Measurements from ENCODE around the gene PPP1R12B.

PPP1R12B gene

DNA sequence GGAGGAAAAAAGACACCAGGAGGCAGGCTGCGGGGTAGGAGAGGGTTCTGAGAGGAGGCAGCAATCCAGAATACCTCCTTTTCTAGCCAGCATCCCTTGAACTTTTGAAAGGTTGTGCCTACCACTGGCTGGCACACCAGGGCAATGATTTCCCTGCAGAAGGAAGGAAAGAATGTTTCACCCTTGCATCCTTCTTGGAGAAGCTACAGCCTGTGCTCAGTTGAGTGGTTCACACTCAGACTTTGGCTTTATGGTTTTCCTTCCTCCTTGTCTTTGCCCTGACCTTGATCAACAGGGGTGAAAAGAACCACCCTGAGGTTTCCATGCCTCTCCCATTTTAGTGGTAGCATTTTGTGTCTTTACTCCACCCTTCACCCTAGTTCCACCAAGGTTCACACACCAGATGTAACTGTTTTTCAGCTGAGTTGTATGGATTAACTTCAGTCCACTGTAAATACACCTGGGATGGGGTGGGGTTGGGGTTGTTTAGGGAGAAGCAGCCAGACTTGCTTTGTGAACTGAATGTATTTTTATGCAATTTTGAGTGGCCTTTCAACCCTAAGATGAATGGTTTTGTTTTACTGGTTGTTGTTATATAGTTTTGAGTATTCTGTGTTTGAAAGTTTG, 239.5 kb downstream of the PPP1R12B start:
- Histone ChIP-seq H3K27me3 (ENCODE audit: control insufficient read depth, insufficient read depth, low read length) (no peaks in the 10 kb centered on the region), H3K9me3 (ENCODE audit: control insufficient read depth, insufficient read depth, low read length) (no peaks in the 10 kb centered on the region), H3K36me3 (ENCODE audit: control insufficient read depth, insufficient read depth, low read length) (no peaks in the 10 kb centered on the region), H3K9ac (ENCODE audit: low read depth, low read length) (no peak overlapping the region), H3K4me1 (ENCODE audit: control insufficient read depth, insufficient read depth, low read length) (peaks cover 6% of the 10 kb centered on the region), H3K4me3 (ENCODE audit: low read depth, low read length) (no peak overlapping the region)

DNA sequence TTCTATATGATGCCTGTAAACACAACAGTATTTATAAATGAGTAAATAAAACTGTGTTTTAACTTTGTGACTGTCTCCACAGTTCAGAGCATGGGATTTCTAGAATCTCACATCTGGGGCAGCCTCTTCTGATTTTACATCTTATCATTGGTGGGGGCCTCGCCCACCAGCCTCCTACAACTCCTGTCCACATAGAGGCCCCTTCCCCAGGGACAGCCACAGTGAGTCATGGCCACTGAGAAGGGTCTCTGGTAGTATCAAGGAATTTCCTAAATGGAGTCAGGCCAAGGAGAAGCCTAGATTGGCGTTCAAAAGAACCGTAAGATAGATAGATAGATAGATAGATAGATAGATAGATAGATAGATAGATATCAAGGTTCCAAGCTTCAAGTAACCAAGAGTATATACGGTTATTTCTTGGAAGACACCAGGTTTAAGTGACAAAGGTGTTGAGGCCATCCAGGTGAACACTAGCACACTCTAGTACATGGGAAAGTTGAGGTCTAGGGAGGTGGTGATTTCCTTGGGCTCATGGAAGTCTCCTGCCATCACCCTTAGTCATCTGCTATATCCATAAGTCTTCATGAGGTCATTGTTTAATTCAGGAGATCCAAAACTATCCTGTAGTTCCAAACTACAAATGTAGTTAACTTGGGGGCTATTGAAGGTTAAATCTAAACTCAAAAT, 240.1 kb downstream of the PPP1R12B start:
- no peaks in the 10 kb centered on the region for H3K9me3 ChIP-seq (ENCODE audit: control insufficient read depth, insufficient read depth, low read length)
- H3K9ac ChIP-seq (ENCODE audit: low read depth, low read length) = no peak overlapping the region
- H3K4me1 ChIP-seq (ENCODE audit: control insufficient read depth, insufficient read depth, low read length) = peaks cover 6% of the 10 kb centered on the region
- no peaks in the 10 kb centered on the region for H3K27me3 ChIP-seq (ENCODE audit: control insufficient read depth, insufficient read depth, low read length)
- no peaks in the 10 kb centered on the region for H3K36me3 ChIP-seq (ENCODE audit: control insufficient read depth, insufficient read depth, low read length)
- H3K4me3 ChIP-seq (ENCODE audit: low read depth, low read length) = no peak overlapping the region

DNA sequence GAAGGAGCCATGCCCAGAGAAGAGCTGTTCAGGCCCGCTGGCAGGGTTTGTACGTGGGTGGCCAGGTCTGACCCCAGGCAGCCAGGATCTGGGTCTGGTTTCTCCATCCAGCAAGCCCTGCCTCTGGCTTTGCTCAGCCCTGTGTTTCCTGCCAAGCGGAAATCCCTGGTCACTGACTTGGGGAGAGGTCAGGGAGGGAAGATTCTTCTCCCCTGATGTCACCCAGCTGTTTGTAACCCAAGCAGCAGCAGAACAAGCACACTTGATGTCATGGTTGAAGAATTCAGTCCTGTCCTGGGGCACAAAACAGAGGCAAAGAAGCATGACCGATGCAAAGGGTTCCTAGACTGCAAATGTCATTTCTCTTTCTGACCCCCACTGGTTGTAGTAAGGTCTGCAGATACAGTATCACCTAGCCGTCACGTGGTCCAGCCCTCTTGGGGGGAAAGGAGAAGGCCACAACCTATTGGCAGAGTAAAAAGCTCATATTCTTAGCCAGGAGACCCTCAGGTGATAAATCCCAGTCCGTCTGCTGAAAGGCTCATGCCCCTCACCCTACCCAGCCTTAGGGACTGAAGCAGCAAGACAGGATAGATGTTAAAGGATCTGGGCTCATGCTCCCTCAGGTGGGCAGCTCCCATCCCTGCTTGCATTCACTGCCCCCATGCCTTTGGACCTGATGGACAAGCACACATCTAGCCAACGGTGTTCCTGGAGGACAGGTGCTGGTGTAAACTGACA, 240.9 kb downstream of the PPP1R12B start:
- H3K4me3 ChIP-seq (ENCODE audit: low read depth, low read length) = no peak overlapping the region
- peaks cover 3% of the 10 kb centered on the region for H3K36me3 ChIP-seq (ENCODE audit: control insufficient read depth, insufficient read depth, low read length)
- H3K9me3 ChIP-seq (ENCODE audit: control insufficient read depth, insufficient read depth, low read length) = no peaks in the 10 kb centered on the region
- H3K9ac ChIP-seq (ENCODE audit: low read depth, low read length) = no peak overlapping the region
- H3K4me1 ChIP-seq (ENCODE audit: control insufficient read depth, insufficient read depth, low read length) = peaks cover 6% of the 10 kb centered on the region
- H3K27me3 ChIP-seq (ENCODE audit: control insufficient read depth, insufficient read depth, low read length) = no peaks in the 10 kb centered on the region

DNA sequence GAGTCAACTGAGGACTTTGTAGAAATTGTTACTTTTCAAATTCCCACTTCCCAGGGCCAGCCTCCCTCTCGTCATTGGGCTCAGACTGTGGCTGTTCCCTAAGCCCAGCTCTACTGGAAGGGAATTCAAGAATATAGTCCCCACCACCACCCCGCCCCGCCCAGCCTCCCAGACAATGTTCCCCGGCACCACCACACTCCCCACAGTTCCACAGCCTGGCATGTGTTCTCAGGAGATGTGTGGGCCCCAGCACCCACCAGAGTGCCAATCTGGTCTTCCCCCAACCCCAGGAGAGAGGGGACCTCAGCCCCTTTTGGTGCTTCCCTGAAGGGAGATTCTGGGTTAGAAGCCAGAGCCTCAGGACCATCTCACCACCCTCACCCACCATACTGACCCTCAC, 241.6 kb downstream of the PPP1R12B start:
- Histone ChIP-seq H3K27me3 (ENCODE audit: control insufficient read depth, insufficient read depth, low read length) (no peaks in the 10 kb centered on the region), H3K9ac (ENCODE audit: low read depth, low read length) (no peak overlapping the region), H3K9me3 (ENCODE audit: control insufficient read depth, insufficient read depth, low read length) (no peaks in the 10 kb centered on the region), H3K4me1 (ENCODE audit: control insufficient read depth, insufficient read depth, low read length) (peaks cover 6% of the 10 kb centered on the region), H3K4me3 (ENCODE audit: low read depth, low read length) (no peak overlapping the region), H3K36me3 (ENCODE audit: control insufficient read depth, insufficient read depth, low read length) (peaks cover 3% of the 10 kb centered on the region)

DNA sequence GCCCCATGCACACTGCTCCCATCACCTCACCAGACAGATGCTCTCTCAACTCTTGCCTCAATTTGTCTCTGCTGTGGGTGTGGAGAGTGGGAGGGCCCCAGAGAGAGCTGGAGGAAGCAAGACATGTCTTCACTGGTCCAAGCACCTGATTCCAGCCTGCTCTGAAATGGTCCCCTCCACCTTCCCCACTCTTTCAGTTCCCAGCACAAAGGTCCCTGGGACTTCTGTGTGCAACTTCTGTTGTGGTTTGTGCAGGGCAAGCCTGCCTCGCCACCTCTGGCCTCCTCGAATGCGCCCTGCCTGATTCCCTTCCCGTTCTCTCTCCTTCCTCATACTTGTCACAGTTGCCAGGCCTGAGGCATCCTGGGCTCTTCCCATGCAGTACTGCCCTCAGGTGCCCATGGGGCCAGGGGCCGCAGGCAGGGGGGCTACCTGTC, 242.5 kb downstream of the PPP1R12B start:
- Histone ChIP-seq H3K4me3 (ENCODE audit: low read depth, low read length) (no peak overlapping the region), H3K4me1 (ENCODE audit: control insufficient read depth, insufficient read depth, low read length) (peaks cover 6% of the 10 kb centered on the region), H3K36me3 (ENCODE audit: control insufficient read depth, insufficient read depth, low read length) (peaks cover 3% of the 10 kb centered on the region), H3K9me3 (ENCODE audit: control insufficient read depth, insufficient read depth, low read length) (no peaks in the 10 kb centered on the region), H3K27me3 (ENCODE audit: control insufficient read depth, insufficient read depth, low read length) (no peaks in the 10 kb centered on the region), H3K9ac (ENCODE audit: low read depth, low read length) (no peak overlapping the region)

DNA sequence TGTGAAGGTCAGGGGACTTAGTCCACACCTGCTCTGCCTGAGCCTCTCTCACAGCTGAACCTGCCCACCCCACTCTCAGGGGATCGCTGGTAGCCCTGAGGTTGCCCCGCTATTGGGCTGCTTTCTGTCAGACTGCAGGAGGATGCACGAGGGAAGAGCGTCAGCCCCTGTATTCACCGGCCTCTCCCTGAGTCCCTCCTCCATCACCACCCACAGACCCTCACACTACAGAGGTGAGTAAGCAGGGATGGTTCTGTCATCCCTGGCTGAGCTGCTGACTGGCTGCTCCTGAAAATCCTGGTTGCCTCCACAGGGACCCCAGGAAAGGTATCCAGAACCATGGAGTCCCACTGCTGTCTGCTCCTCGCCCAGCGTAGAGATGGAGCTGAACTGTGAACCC, 243.0 kb downstream of the PPP1R12B start:
- Histone ChIP-seq H3K27me3 (ENCODE audit: control insufficient read depth, insufficient read depth, low read length) (no peaks in the 10 kb centered on the region), H3K9ac (ENCODE audit: low read depth, low read length) (no peak overlapping the region), H3K4me3 (ENCODE audit: low read depth, low read length) (no peak overlapping the region), H3K36me3 (ENCODE audit: control insufficient read depth, insufficient read depth, low read length) (peaks cover 3% of the 10 kb centered on the region), H3K9me3 (ENCODE audit: control insufficient read depth, insufficient read depth, low read length) (no peaks in the 10 kb centered on the region), H3K4me1 (ENCODE audit: control insufficient read depth, insufficient read depth, low read length) (peaks cover 6% of the 10 kb centered on the region)

DNA sequence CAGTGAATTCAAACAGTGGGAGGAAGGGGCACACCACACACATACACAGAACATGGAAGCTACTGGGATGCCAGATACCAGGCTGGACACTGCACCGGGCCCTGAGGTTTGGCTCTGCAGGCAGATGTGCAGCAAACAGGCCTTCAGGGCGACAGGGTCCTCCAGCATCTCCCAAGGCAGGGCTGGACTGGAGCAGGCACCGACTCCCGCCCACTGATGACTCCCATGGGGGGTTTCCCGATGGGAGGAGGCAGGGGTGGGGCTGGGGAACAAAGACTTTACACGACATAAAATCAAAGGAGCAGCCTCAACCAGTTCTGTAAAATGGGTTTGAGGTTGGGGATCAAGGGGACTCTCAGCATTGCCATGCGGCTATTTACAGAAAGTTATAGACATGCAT, 243.6 kb downstream of the PPP1R12B start:
- H3K4me3 ChIP-seq (ENCODE audit: low read depth, low read length) = no peak overlapping the region
- peaks cover 3% of the 10 kb centered on the region for H3K36me3 ChIP-seq (ENCODE audit: control insufficient read depth, insufficient read depth, low read length)
- H3K9ac ChIP-seq (ENCODE audit: low read depth, low read length) = no peak overlapping the region
- H3K4me1 ChIP-seq (ENCODE audit: control insufficient read depth, insufficient read depth, low read length) = peaks cover 6% of the 10 kb centered on the region
- H3K9me3 ChIP-seq (ENCODE audit: control insufficient read depth, insufficient read depth, low read length) = no peaks in the 10 kb centered on the region
- H3K27me3 ChIP-seq (ENCODE audit: control insufficient read depth, insufficient read depth, low read length) = no peaks in the 10 kb centered on the region

DNA sequence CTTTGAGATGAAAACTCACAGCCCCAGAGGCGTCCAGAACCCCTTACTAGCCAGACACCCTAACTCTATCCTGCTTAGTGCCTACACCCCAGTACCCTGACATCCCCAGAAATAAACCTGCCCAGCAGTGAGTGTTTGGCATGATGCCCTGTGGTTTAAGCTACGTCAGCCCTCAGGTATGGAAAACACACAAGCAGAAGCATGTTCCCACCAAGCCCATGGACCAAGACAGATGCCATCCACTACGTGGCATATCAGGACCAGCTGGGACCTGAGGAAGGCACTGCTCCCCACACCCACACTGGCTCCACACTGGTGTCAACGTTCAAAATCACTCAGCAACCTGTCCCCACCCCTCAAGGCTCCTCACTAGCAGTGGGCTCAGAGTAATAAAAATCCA, 245.3 kb downstream of the PPP1R12B start:
- Histone ChIP-seq H3K4me1 (ENCODE audit: control insufficient read depth, insufficient read depth, low read length) (peaks cover 3% of the 10 kb centered on the region), H3K9me3 (ENCODE audit: control insufficient read depth, insufficient read depth, low read length) (no peaks in the 10 kb centered on the region)

DNA sequence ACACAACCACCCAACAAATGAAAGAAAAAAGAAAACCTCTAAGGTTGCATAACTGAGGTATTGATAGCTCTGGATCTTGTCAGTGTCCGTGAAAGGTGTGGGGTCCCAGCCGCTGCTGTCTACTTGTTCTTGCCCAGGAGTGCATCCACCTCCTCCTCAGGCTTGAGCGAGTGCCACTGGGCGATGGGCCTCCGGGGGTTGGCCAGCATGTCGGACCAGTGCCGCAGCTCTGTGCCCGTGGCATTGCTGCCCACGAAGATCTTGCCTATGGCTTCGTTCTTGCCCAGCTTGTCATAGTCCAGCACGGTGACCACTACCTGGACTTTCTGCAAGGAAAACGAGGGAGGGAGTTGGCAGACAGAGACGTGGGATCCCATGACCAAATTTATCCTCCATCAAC, 248.1 kb downstream of the PPP1R12B start:
- no peaks in the 10 kb centered on the region for H3K4me1 ChIP-seq (ENCODE audit: control insufficient read depth, insufficient read depth, low read length)
- no peak overlapping the region for H3K4me3 ChIP-seq (ENCODE audit: low read depth, low read length)
- no peaks in the 10 kb centered on the region for H3K9me3 ChIP-seq (ENCODE audit: control insufficient read depth, insufficient read depth, low read length)
- H3K27me3 ChIP-seq (ENCODE audit: control insufficient read depth, insufficient read depth, low read length) = no peaks in the 10 kb centered on the region
- no peak overlapping the region for H3K9ac ChIP-seq (ENCODE audit: low read depth, low read length)
- peaks cover 10% of the 10 kb centered on the region for H3K36me3 ChIP-seq (ENCODE audit: control insufficient read depth, insufficient read depth, low read length)

More for the DNA sequence above, 245.3 kb downstream of the PPP1R12B start:
- H3K27me3 ChIP-seq (ENCODE audit: control insufficient read depth, insufficient read depth, low read length) = no peaks in the 10 kb centered on the region
- H3K4me3 ChIP-seq (ENCODE audit: low read depth, low read length) = no peak overlapping the region
- peaks cover 3% of the 10 kb centered on the region for H3K36me3 ChIP-seq (ENCODE audit: control insufficient read depth, insufficient read depth, low read length)
- no peak overlapping the region for H3K9ac ChIP-seq (ENCODE audit: low read depth, low read length)

DNA sequence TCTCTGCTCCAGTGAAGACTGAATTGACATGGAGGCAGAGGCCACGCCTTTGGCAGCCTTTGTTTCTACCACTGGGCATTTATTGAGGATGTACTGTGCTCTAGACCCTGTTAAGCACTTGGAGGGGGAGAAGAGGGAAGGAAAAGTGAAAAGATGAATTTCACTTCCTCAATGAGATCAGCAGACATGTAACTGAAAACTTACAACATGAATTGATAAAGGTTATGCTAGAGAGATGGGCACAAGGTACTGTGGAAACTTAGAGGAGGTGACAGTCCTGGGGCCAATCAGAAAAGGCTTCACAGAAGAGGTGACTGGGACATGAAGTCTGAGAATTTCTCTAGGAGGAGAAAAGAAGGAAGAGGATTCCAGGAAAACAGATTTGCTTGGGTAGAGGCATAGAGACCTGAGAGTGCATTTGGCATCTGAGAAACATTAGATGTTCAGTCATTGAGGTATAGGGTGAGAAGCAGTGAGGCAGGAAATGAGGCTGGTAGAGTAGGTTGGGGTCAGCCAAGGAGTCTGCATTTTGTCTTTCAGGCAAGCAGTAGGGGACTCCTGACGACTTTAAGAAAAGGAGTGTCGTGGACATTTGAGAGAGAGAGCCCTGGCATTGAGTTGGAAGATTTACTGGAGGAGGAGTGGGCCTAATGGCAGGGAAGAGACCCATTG, 248.7 kb downstream of the PPP1R12B start:
- Histone ChIP-seq H3K36me3 (ENCODE audit: control insufficient read depth, insufficient read depth, low read length) (peaks cover 10% of the 10 kb centered on the region), H3K9me3 (ENCODE audit: control insufficient read depth, insufficient read depth, low read length) (no peaks in the 10 kb centered on the region), H3K27me3 (ENCODE audit: control insufficient read depth, insufficient read depth, low read length) (no peaks in the 10 kb centered on the region), H3K4me3 (ENCODE audit: low read depth, low read length) (no peak overlapping the region), H3K4me1 (ENCODE audit: control insufficient read depth, insufficient read depth, low read length) (no peaks in the 10 kb centered on the region), H3K9ac (ENCODE audit: low read depth, low read length) (no peak overlapping the region)

DNA sequence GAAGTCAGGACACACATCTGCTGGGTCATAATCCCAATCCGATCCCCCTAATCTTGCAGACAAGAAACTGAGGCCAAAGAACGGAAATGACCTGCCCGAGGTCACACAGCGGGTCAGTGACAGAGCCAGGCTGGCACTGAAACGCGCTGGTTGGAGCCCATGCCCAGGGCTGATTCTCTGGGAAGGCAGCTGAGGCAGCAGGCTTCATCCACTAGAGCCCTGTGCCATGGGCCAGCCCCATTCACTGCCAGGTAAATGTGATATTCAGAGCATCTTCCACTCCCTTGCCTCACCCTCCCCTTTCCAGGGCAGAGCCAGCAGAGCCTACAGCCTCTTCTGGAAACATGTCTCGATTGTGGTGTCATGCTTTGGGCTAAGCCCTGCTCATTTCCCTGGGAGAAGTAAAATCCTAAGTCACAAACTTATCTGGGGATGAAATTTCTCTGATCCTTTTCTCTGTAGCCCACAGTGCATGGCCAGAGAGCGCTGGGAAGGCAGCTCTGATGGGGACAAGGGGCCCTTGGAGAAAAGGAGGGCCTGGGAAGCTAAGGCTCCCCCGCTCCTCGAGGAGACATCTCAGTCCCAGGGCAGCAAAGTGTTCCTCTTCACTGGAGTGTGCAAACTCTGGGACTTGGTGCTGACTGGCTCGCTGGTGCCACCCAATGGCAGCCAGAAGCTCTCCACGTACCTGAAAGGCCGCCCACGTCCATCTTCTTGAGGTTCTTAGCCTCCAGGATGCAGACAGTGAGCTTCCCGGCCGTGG, 251.4 kb downstream of the PPP1R12B start:
- Histone ChIP-seq H3K9ac (ENCODE audit: low read depth, low read length) (no peak overlapping the region), H3K4me3 (ENCODE audit: low read depth, low read length) (no peak overlapping the region), H3K27me3 (ENCODE audit: control insufficient read depth, insufficient read depth, low read length) (no peaks in the 10 kb centered on the region), H3K4me1 (ENCODE audit: control insufficient read depth, insufficient read depth, low read length) (no peaks in the 10 kb centered on the region), H3K9me3 (ENCODE audit: control insufficient read depth, insufficient read depth, low read length) (no peaks in the 10 kb centered on the region), H3K36me3 (ENCODE audit: control insufficient read depth, insufficient read depth, low read length) (peaks cover 7% of the 10 kb centered on the region)
